H1 (cell line): ENCODE results near the gene MACF1. TPM values are rescaled to one million over a fixed set of nuclear protein-coding genes. Genes with fewer than 3 reads are reported as not detected.

Source experiments
- SP4 ChIP-seq: IDR thresholded peaks from 2 replicates; pipeline ENCODE4 v1.6.1; 2012; ENCODE audit warnings: low read length, inconsistent platforms
- SRF ChIP-seq: IDR thresholded peaks from 2 replicates; pipeline ENCODE4 v1.6.1; 2011; ENCODE audit warnings: mild to moderate bottlenecking, low read depth, low read length, moderate library complexity
- polyA plus RNA-seq, 7 experiments: library from polyadenylated mRNA; depleted of rRNA in 3 of 7; stranded (reverse) in 5 of 7; unstranded in 2 of 7; fragments of >200 nt in 5 of 7; fragments of 200-250 nt in 2 of 7; gene quantifications; 1 replicate in 5 of 7; 2 replicates in 1 of 7; 4 replicates in 1 of 7; pipeline versions ENCODE4 v1.2.1 to v1.2.3, GENCODE V29; 2011 to 2013; ENCODE audit warnings: missing spikeins in 2 of 7, mixed read lengths in 2 of 7
- total RNA-seq: library from RNA; stranded (reverse); fragmentation: NEBNext Ultra II Directional; extraction: Animal tissue kit (Norgen Biotek cat#: 25700); gene quantifications from 2 replicates; pipeline ENCODE4 v1.2.1, GENCODE V29; 2021

MACF1 gene
- total and polyA plus RNA-seq, 2 of the 8 experiments (the other 6 are each of a cell fraction or from before 2014, with no cell fraction given), result 59.8 to 285 TPM

GRCh38 chr1:39531526-39531925 lies 327.0 kb downstream of the MACF1 start (continued):
- TF ChIP-seq SRF (no peak), SP4 (no peak)
